ENCODE measurements around the gene FAM13A.

Gene FAM13A

GRCh38 chr4:88859191-88859812, 197.7 kb downstream of the FAM13A start:
- H3K4me2 ChIP-seq (ENCODE audit: low read depth, low read length, poor library complexity, severe bottlenecking) = no peak overlapping the region
- H3K27ac ChIP-seq (ENCODE audit: low read depth, low read length) = no peak overlapping the region
- H3K9ac ChIP-seq (ENCODE audit: low read length) = no peak overlapping the region
- no peaks in the 10 kb centered on the region for H3K79me2 ChIP-seq (ENCODE audit: insufficient read depth, low read length)
- H2AFZ ChIP-seq (ENCODE audit: low read depth, low read length, severe bottlenecking) = no peak overlapping the region
- H3F3A ChIP-seq (ENCODE audit: insufficient read depth) = no peaks in the 10 kb centered on the region
- no peaks in the 10 kb centered on the region for H4K20me1 ChIP-seq (ENCODE audit: low read depth, low read length)
- H3K27me3 ChIP-seq (ENCODE audit: low read length) = no peaks in the 10 kb centered on the region
- H3K9me2 ChIP-seq (replicated peaks; ENCODE audit: insufficient read depth, low read length) = no peaks in the 10 kb centered on the region
- TF ChIP-seq EZH2phosphoT487 (conservative IDR thresholded peaks at IDR 0.05; ENCODE audit: low read length) (no peak), CTCF (IDR thresholded peaks at IDR 0.05; ENCODE audit: insufficient read depth, low read length, poor library complexity, severe bottlenecking) (no peak)
- H3K36me3 ChIP-seq (ENCODE audit: low read length) = no peaks in the 10 kb centered on the region
- H3K4me3 ChIP-seq (ENCODE audit: insufficient read depth, low read length, poor library complexity, severe bottlenecking) = no peak overlapping the region
- no peaks in the 10 kb centered on the region for H3K9me3 ChIP-seq (ENCODE audit: insufficient read depth, low read length)

- no peak overlapping the region for H3K9ac ChIP-seq (ENCODE audit: low read length)
- no peak overlapping the region for H3K4me2 ChIP-seq (ENCODE audit: low read depth, low read length, poor library complexity, severe bottlenecking)
Measured at GRCh38 chr4:88858752-88859151, 198.2 kb downstream of the FAM13A start.

GRCh38 chr4:88857588-88857987, 199.4 kb downstream of the FAM13A start:
- Histone ChIP-seq H3K9me3 (ENCODE audit: insufficient read depth, low read length) (no peaks in the 10 kb centered on the region), H3K36me3 (ENCODE audit: low read length) (no peaks in the 10 kb centered on the region), H4K20me1 (ENCODE audit: low read depth, low read length) (no peaks in the 10 kb centered on the region), H3K9me2 (replicated peaks; ENCODE audit: insufficient read depth, low read length) (no peaks in the 10 kb centered on the region), H3K79me2 (ENCODE audit: insufficient read depth, low read length) (no peaks in the 10 kb centered on the region), H2AFZ (ENCODE audit: low read depth, low read length, severe bottlenecking) (no peak overlapping the region), H3K27me3 (ENCODE audit: low read length) (no peaks in the 10 kb centered on the region), H3K4me3 (ENCODE audit: insufficient read depth, low read length, poor library complexity, severe bottlenecking) (no peak overlapping the region), H3K27ac (ENCODE audit: low read depth, low read length) (no peak overlapping the region), H3K4me2 (ENCODE audit: low read depth, low read length, poor library complexity, severe bottlenecking) (no peak overlapping the region), H3K9ac (ENCODE audit: low read length) (no peak overlapping the region), H3F3A (ENCODE audit: insufficient read depth) (no peaks in the 10 kb centered on the region)
- TF ChIP-seq EZH2phosphoT487 (conservative IDR thresholded peaks at IDR 0.05; ENCODE audit: low read length) (no peak), CTCF (IDR thresholded peaks at IDR 0.05; ENCODE audit: insufficient read depth, low read length, poor library complexity, severe bottlenecking) (no peak)

More at GRCh38 chr4:88858752-88859151, 198.2 kb downstream of the FAM13A start:
- H3K9me2 ChIP-seq (replicated peaks; ENCODE audit: insufficient read depth, low read length) = no peaks in the 10 kb centered on the region
- no peak overlapping the region for H2AFZ ChIP-seq (ENCODE audit: low read depth, low read length, severe bottlenecking)
- no peaks in the 10 kb centered on the region for H3K9me3 ChIP-seq (ENCODE audit: insufficient read depth, low read length)
- TF ChIP-seq CTCF (IDR thresholded peaks at IDR 0.05; ENCODE audit: insufficient read depth, low read length, poor library complexity, severe bottlenecking) (no peak), EZH2phosphoT487 (conservative IDR thresholded peaks at IDR 0.05; ENCODE audit: low read length) (no peak)
- H3K79me2 ChIP-seq (ENCODE audit: insufficient read depth, low read length) = no peaks in the 10 kb centered on the region
- H3K27ac ChIP-seq (ENCODE audit: low read depth, low read length) = no peak overlapping the region
- H4K20me1 ChIP-seq (ENCODE audit: low read depth, low read length) = no peaks in the 10 kb centered on the region
- no peaks in the 10 kb centered on the region for H3K27me3 ChIP-seq (ENCODE audit: low read length)
- no peaks in the 10 kb centered on the region for H3F3A ChIP-seq (ENCODE audit: insufficient read depth)
- no peak overlapping the region for H3K4me3 ChIP-seq (ENCODE audit: insufficient read depth, low read length, poor library complexity, severe bottlenecking)
- H3K36me3 ChIP-seq (ENCODE audit: low read length) = no peaks in the 10 kb centered on the region
